NT2/D1 (cell line): Measurements from ENCODE around the gene VWA3A.
A peak's percentile ranks its signal among the peaks of the same experiment; 100 is the strongest.
"Not testable (repeated sequence)": the region's sequence is repeated elsewhere in the genome, so short reads cannot be mapped to it uniquely, and the experiment has no call there.

ENCODE experiments used
- DNase-seq: peaks from one replicate; pipeline ENCODE4 v3.0.0-alpha.2; 2011; ENCODE audit warnings: low read depth, low spot score
- H3K27me3 ChIP-seq: 2 replicates; pipeline ENCODE4 v1.6.0; 2011; ENCODE audit warnings: mild to moderate bottlenecking; ENCODE audit not compliant: insufficient read length, insufficient read depth
- H3K36me3 ChIP-seq: 2 replicates; pipeline ENCODE4 v1.6.1; 2011; ENCODE audit warnings: mild to moderate bottlenecking, low read length, mixed read lengths; ENCODE audit not compliant: insufficient read depth, insufficient read length
- H3K4me1 ChIP-seq: 2 replicates; pipeline ENCODE4 v1.5.1; 2011; ENCODE audit not compliant: insufficient read depth, insufficient read length
- H3K4me3 ChIP-seq: 2 replicates; pipeline ENCODE4 v1.5.1; 2011; ENCODE audit warnings: low read depth; ENCODE audit not compliant: insufficient read length
- H3K9ac ChIP-seq: 2 replicates; pipeline ENCODE4 v1.6.0; 2011; ENCODE audit warnings: low read depth; ENCODE audit not compliant: insufficient read length
- H3K9me3 ChIP-seq: 2 replicates; pipeline ENCODE4 v1.5.1; 2011; ENCODE audit warnings: mild to moderate bottlenecking, low read length; ENCODE audit not compliant: insufficient read depth
- SUZ12 ChIP-seq: IDR thresholded peaks from 2 replicates; pipeline ENCODE4 v1.6.1; 2011; ENCODE audit not compliant: insufficient read length, insufficient read depth; ENCODE audit errors: extremely low read depth
- YY1 ChIP-seq: IDR thresholded peaks from 2 replicates; pipeline ENCODE4 v1.6.1; 2011; ENCODE audit not compliant: insufficient read length, insufficient read depth
- ZNF274 ChIP-seq: IDR thresholded peaks from 2 replicates; pipeline ENCODE4 v1.6.1; 2011; ENCODE audit warnings: mild to moderate bottlenecking, low read depth, low read length

The VWA3A gene

DNA sequence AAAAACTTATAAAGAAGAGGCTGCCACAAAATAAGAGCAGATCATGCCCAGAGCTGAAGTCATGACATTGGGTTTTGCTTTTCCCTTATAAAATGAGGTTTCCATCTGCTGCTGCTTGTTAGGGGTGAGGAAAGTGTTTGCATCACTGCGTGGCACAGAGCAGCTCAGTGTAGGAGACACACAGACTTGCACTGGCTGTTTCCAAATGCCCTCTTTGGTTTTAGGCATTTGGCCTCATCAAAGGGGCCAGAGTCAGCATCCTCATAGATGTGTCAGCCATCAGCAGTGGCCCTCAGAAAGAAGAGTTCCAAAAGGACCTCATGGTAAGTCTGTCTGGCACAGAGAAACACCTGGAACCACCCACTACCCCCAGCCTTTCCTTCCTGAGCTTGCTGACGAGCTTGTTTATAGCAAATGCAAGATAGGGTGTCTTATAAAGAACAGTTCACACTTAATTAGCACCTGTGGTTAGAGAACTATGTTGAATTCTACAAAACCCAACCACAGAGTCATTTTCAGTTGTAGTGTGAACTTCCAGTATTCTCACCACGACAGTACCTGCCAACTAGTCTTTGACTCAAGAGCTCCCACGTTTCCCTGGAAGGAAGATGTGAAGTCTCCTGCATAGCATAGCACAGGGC is 17.0 kb downstream of the VWA3A start:
- Histone ChIP-seq H3K9me3 (no peaks in the 10 kb centered on the region), H3K4me3 (no peak overlapping the region), H3K4me1 (no peaks in the 10 kb centered on the region), H3K9ac (no peak overlapping the region), H3K36me3 (no peaks in the 10 kb centered on the region), H3K27me3 (peaks cover 6% of the 10 kb centered on the region)
- DNase-seq = no peak
- TF ChIP-seq YY1 = no peak
- TF ChIP-seq ZNF274 = no peak
- no peak for TF ChIP-seq SUZ12

DNA sequence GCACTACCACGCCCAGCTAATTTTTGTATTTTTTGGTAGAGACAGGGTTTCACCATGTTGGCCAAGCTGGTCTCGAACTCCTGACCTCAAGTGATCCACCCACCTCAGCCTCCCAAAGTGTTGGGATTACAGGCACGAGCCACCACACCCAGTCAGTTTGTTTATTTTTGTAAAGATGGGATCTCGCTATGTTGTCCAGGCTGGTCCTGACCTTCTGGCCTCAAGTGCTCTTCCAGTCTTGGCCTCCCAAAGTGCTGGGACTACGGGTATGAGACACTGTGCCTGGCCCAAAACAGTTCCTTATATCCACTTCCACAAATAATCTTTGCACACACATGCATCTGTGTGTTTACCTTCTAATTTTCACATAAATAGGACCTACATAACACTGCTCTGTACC is 19.3 kb downstream of the VWA3A start:
- not testable (repeated sequence) for H3K27me3 ChIP-seq, H3K4me3 ChIP-seq, H3K9me3 ChIP-seq, DNase-seq, H3K4me1 ChIP-seq, H3K36me3 ChIP-seq, H3K9ac ChIP-seq

DNA sequence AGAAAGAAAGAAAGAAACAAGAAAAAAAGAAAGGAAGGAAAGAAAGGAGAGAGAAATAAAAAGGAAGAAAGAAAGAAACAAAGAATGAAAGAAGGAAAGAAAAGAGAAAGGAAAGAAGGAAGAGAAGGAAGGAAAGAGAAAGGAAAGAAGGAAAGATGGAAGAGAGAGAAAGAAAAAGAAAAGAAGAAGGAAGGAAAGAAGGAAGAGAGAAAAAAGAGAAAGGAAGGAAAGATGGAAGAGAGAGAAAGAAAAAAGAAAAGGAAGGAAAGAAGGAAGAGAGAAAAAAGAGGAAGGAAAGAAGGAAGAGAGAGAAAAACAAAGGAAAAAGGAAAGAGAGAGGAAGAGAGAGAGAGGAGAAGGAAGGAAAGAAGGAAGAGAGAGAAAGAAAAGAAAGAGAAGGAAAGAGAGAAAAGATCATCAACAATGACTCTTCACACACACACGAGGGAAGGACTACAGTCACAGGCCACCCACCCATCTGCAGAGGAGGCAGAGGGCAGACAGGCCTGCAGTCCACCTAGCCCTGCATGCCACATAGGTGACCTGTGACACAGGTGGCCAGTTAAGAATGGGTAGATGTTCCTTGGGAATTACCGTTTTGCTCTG is 23.9 kb downstream of the VWA3A start:
- H3K36me3 ChIP-seq = no peaks in the 10 kb centered on the region
- no peaks in the 10 kb centered on the region for H3K4me1 ChIP-seq
- no peaks in the 10 kb centered on the region for H3K9me3 ChIP-seq
- no peaks in the 10 kb centered on the region for H3K27me3 ChIP-seq
- no peak for TF ChIP-seq YY1
- no peak for TF ChIP-seq SUZ12
- no peak for TF ChIP-seq ZNF274
- DNase-seq = no peak
- H3K9ac ChIP-seq = no peak overlapping the region
- H3K4me3 ChIP-seq = no peak overlapping the region

DNA sequence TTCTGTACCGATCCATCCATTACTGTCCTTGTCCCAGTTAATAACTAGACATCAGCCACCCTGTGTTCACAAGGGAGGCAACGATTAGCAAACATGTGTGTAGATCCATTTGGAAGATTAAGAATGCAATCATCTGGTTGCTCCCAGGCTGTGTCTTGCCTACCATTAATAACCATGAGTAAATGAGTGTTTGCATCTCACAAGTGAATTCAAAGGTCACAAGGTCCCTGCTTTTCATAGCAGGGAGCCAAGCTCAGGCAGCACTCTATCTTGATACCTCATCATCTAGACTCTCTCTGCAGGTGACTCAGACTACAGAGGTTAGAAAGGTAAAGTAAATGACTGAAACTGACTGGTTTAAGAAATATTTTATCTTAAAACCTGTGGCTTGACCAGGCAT is 25.3 kb downstream of the VWA3A start:
- Histone ChIP-seq H3K27me3 (no peaks in the 10 kb centered on the region), H3K36me3 (no peaks in the 10 kb centered on the region)

DNA sequence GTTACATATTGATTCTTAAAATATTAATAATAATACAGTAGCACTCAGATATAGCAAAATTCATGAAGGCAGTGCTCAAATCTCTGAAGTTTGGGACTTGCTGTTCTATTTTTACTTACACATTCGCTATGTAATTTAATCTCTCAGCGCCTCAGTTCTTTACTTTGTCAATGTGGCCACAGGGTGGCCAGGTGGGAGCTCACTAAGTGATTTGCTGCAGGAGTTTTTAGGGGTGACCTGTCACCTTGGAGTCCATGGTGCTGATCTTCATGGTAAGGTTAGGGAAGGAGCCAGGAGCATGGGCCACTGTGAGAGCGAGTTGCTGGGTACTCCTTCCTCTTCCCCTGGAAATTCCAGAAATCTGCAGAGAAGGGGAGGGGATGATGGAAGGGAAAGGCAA is 28.1 kb downstream of the VWA3A start:
- no peaks in the 10 kb centered on the region for H3K9me3 ChIP-seq
- H3K9ac ChIP-seq = no peak overlapping the region
- no peak for DNase-seq
- no peaks in the 10 kb centered on the region for H3K36me3 ChIP-seq
- TF ChIP-seq YY1 (no peak), ZNF274 (no peak), SUZ12 (no peak)
- H3K27me3 ChIP-seq = no peaks in the 10 kb centered on the region
- peaks cover 5% of the 10 kb centered on the region for H3K4me1 ChIP-seq
- no peak overlapping the region for H3K4me3 ChIP-seq

More for the DNA sequence above, 25.3 kb downstream of the VWA3A start:
- DNase-seq = no peak
- no peak overlapping the region for H3K9ac ChIP-seq
- H3K4me1 ChIP-seq = no peaks in the 10 kb centered on the region
- no peak overlapping the region for H3K4me3 ChIP-seq
- no peaks in the 10 kb centered on the region for H3K9me3 ChIP-seq
- TF ChIP-seq ZNF274 = no peak
- no peak for TF ChIP-seq YY1
- no peak for TF ChIP-seq SUZ12

DNA sequence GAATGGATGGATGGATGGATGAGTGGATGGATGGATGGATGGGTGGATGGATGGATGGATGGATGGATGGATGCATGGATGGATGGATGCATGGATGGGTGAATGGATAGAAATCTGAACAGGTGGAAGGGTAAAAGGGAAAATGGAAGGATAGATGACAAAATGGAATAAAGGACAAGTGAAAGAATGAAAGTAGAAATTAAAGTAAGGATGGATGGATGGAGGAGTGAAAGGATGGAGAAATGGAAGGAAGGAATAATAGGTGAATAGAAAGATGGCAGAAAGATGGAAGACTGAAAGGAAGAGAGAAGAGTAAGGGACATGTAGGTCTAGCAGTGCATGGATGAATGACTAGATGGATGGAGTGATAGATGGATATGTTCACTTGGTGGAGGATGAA is 29.9 kb downstream of the VWA3A start:
- H3K36me3 ChIP-seq = no peaks in the 10 kb centered on the region
- H3K9ac ChIP-seq = no peak overlapping the region
- H3K9me3 ChIP-seq = no peaks in the 10 kb centered on the region
- no peak for TF ChIP-seq YY1
- no peak for TF ChIP-seq SUZ12
- TF ChIP-seq ZNF274 = no peak
- H3K4me3 ChIP-seq = no peak overlapping the region
- peaks cover 5% of the 10 kb centered on the region for H3K4me1 ChIP-seq
- H3K27me3 ChIP-seq = no peaks in the 10 kb centered on the region
- no peak for DNase-seq

DNA sequence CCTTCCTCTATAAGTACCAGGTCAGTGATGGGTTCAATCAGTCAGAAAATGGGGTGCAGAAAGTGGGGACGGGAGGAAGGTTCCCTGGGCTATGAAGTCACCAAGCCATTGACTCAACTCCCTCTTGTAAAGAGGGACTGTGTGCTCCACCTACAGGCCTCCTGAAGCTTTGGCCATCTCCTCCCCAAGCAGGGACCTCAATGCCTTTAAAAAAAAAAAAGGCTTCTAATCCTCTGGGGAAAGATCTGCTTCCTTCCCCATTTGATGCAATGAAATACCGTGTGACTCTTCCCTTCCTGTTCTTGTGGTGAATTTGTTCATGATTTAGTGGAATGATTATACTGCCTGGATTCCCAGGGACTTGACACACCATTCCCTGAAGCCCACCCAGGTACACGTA is 30.8 kb downstream of the VWA3A start:
- no peak for DNase-seq
- no peaks in the 10 kb centered on the region for H3K36me3 ChIP-seq

More for the DNA sequence above, 30.8 kb downstream of the VWA3A start:
- H3K4me1 ChIP-seq = peaks cover 5% of the 10 kb centered on the region
- no peaks in the 10 kb centered on the region for H3K27me3 ChIP-seq
- TF ChIP-seq YY1 (no peak), SUZ12 (no peak)
- no peak overlapping the region for H3K4me3 ChIP-seq
- no peaks in the 10 kb centered on the region for H3K9me3 ChIP-seq
- H3K9ac ChIP-seq = peak overlapping the region; percentile 28
